NCI-H2081 treated with DMSO at 0.1 percent for 48 hours (cell line): ENCODE data around the gene CSNK1A1.
"Not testable (repeated sequence)": the region's sequence is repeated elsewhere in the genome, so short reads cannot be mapped to it uniquely, and the experiment has no call there.

Experiments
- DNase-seq: peaks from one replicate; lab custom pipeline; 2025; lab: John Stamatoyannopoulos, UW

The CSNK1A1 gene

GRCh38 chr5:149551227-149552037, at the start of gene CSNK1A1:
CSNK1A1 (minus strand) TSS chr5:149551439; CDS start chr5:149550964, 475 bp downstream.
- peak; percentile 85 for DNase-seq

- no peak for DNase-seq
Observed at GRCh38 chr5:149600932-149601331, 49.7 kb upstream of the CSNK1A1 start.

GRCh38 chr5:149599375-149599774, 48.1 kb upstream of the CSNK1A1 start:
- no peak for DNase-seq

GRCh38 chr5:149598966-149599365, 47.7 kb upstream of the CSNK1A1 start:
- no peak for DNase-seq

- DNase-seq = not testable (repeated sequence)
Observed at GRCh38 chr5:149598234-149598633, 47.0 kb upstream of the CSNK1A1 start.

- no peak for DNase-seq
Observed at GRCh38 chr5:149597618-149598017, 46.4 kb upstream of the CSNK1A1 start.

- no peak for DNase-seq
Observed at GRCh38 chr5:149596712-149597111, 45.5 kb upstream of the CSNK1A1 start.

GRCh38 chr5:149595105-149595504, 43.9 kb upstream of the CSNK1A1 start:
- not testable (repeated sequence) for DNase-seq

GRCh38 chr5:149594206-149594895, 43.1 kb upstream of the CSNK1A1 start:
- DNase-seq = no peak

- DNase-seq = no peak
Observed at GRCh38 chr5:149593370-149593769, 42.1 kb upstream of the CSNK1A1 start.

GRCh38 chr5:149588936-149589335, 37.7 kb upstream of the CSNK1A1 start:
- DNase-seq = no peak

- DNase-seq = no peak
Observed at GRCh38 chr5:149586708-149587318, 35.6 kb upstream of the CSNK1A1 start.

GRCh38 chr5:149585910-149586309, 34.7 kb upstream of the CSNK1A1 start:
- DNase-seq = no peak

- DNase-seq = no peak
Observed at GRCh38 chr5:149584121-149584520, 32.9 kb upstream of the CSNK1A1 start.

GRCh38 chr5:149583394-149583793, 32.2 kb upstream of the CSNK1A1 start:
- no peak for DNase-seq

- no peak for DNase-seq
Observed at GRCh38 chr5:149581931-149582768, 30.9 kb upstream of the CSNK1A1 start.

GRCh38 chr5:149581192-149581861, 30.1 kb upstream of the CSNK1A1 start, which contains the start of gene ARHGEF37:
ARHGEF37 (plus strand) TSS chr5:149581498; CDS start chr5:149597770, 16,272 bp downstream.
- no peak for DNase-seq

GRCh38 chr5:149580808-149581191, 29.6 kb upstream of the CSNK1A1 start:
- no peak for DNase-seq

GRCh38 chr5:149578896-149579295, 27.7 kb upstream of the CSNK1A1 start:
- no peak for DNase-seq

GRCh38 chr5:149576021-149576420, 24.8 kb upstream of the CSNK1A1 start:
- no peak for DNase-seq

- DNase-seq = no peak
Observed at GRCh38 chr5:149575131-149575530, 23.9 kb upstream of the CSNK1A1 start.
